ENCODE data around the gene KLF7.

Gene KLF7

GRCh38 chr2:207091176-207091575 is 74.6 kb downstream of the KLF7 start:
- no peak for DNase-seq

GRCh38 chr2:207090389-207090788 is 75.4 kb downstream of the KLF7 start:
- DNase-seq: no peak

- no peak for DNase-seq
Measured at GRCh38 chr2:207088839-207089238, 76.9 kb downstream of the KLF7 start.

GRCh38 chr2:207088276-207088675 is 77.5 kb downstream of the KLF7 start:
- no peak for DNase-seq

- no peak for DNase-seq
Measured at GRCh38 chr2:207087046-207087902, 78.5 kb downstream of the KLF7 start.

- no peak for DNase-seq
Measured at GRCh38 chr2:207086136-207086535, 79.6 kb downstream of the KLF7 start.

GRCh38 chr2:207085110-207085509 is 80.6 kb downstream of the KLF7 start:
- DNase-seq: no peak

- no peak for DNase-seq
Measured at GRCh38 chr2:207083361-207084110, 82.2 kb downstream of the KLF7 start.

GRCh38 chr2:207082619-207083018 is 83.1 kb downstream of the KLF7 start:
- no peak for DNase-seq

- DNase-seq: no peak
Measured at GRCh38 chr2:207078186-207078798, 87.5 kb downstream of the KLF7 start.

GRCh38 chr2:207077266-207077665 is 88.5 kb downstream of the KLF7 start:
- DNase-seq: no peak

GRCh38 chr2:207075456-207075855 is 90.3 kb downstream of the KLF7 start:
- DNase-seq: no peak

- DNase-seq: peak in 2 of 5 experiments; percentile 8 to 46
Measured at GRCh38 chr2:207073801-207074678, 91.7 kb downstream of the KLF7 start.

GRCh38 chr2:207073412-207073800 is 92.3 kb downstream of the KLF7 start:
- no peak for DNase-seq

GRCh38 chr2:207072571-207072970 is 93.2 kb downstream of the KLF7 start:
- DNase-seq: no peak

GRCh38 chr2:207071820-207072219 is 93.9 kb downstream of the KLF7 start:
- peak in 1 of 5 experiments; percentile 31 for DNase-seq

GRCh38 chr2:207067473-207067872 is 98.3 kb downstream of the KLF7 start:
- DNase-seq: no peak

GRCh38 chr2:207066791-207067460 is 98.8 kb downstream of the KLF7 start:
- no peak for DNase-seq

GRCh38 chr2:207066166-207066565 is 99.6 kb downstream of the KLF7 start:
- DNase-seq: no peak

GRCh38 chr2:207064128-207064690 is 101.5 kb downstream of the KLF7 start:
- DNase-seq: no peak

GRCh38 chr2:207061181-207061580 is 104.6 kb downstream of the KLF7 start:
- DNase-seq: no peak

GRCh38 chr2:207055257-207055656 is 110.5 kb downstream of the KLF7 start:
- DNase-seq: no peak

All from T-helper 2 cell (primary cell).